ENCODE measurements around the gene FAM13B.
A peak's percentile ranks its signal among the peaks of the same experiment; 100 is the strongest.

FAM13B gene

DNA sequence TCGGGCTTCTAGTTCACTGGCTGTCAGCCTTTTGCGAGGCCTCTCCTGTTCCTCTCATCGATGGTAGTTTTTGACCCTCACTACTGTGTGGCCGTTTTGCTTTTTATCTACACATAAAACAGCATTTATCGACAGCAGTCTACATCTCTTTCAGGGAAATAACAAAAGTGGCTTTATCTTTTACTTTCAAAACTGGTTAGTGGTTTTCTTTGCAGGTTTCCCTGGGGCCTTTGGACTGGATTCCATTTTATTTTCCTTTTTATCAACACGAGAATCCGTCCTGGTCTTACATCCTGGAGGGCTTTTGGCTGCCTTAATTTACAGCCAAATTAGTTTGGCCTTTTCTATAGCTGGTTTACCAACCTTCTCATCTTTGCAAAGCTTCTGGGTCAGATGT is 144.4 kb downstream of the FAM13B start:
- H3K27ac ChIP-seq: peak overlapping the region; percentile 84
- no peak for TF ChIP-seq CTCF (conservative IDR thresholded peaks at IDR 0.05)
